PC-9 (cell line): ENCODE results near the gene HLA-DRB1.

Experiments used
- CTCF ChIP-seq: fragments of 200-600 bp; sonication (generic); conservative IDR thresholded peaks from 2 replicates; pipeline ENCODE4 v1.6.1; 2017; ENCODE audit warnings: mixed run types, antibody characterized with exemption, mild to moderate bottlenecking, moderate library complexity
- EZH2 ChIP-seq: fragments of 200-600 bp; sonication (generic); IDR thresholded peaks from 2 replicates; pipeline ENCODE4 v1.8.0; 2017; ENCODE audit warnings: antibody characterized with exemption, low read depth

- TF ChIP-seq EZH2 (no peak), CTCF (no peak)
Observed at GRCh38 chr6:32617751-32618150, 28.1 kb upstream of the HLA-DRB1 start.
